ENCODE measurements around the gene TREX2. TPM values are rescaled to one million over a fixed set of nuclear protein-coding genes. Genes with fewer than 3 reads are reported as not detected.

Gene TREX2
- total and polyA plus RNA-seq, 7 experiments from 2014 or later, result 0.25 to 5.5 (median 2.8) TPM

DNA sequence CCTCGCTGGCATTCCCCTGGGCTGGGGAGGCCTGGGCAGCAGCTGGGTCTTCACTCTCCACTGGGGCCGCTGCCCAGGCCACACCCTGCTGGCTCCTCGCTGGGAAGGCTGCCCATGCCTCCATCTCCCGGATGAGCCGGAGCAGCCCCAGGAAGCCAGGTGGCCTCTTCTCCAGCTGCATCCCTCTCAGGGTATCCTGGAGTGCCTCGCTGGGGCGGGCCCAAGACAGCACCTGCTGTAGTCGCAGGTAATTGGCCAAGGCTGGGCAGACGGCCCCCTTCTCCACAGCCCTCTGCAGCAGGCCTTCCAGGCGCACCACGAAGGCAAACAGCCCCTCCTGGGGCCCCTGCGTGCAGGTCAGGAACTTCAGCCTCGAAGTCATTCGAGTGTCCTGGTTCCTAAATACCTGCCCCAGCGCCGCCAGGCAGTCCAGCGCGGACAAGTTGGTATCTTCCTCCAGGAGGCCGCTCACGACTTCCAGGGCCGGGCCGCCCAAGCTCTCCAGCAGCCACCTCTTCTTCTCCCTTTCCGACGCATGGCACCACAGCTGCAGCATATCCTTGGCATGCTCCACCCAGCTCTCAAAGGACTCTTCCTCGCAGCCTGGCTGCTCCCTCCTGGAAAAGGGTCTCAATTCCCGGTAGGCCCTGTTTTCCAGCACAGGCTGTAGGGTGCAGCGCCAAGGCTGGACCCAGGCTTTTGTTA is 48.4 kb downstream of the TREX2 start:
- intact Hi-C loops (cut with micrococcal nuclease), result no loop called here
- no peak overlapping the region for H3K4me3 Mint-ChIP-seq
- H3K4me1 ChIP-seq (ENCODE audit: control insufficient read depth in 2 of 2, insufficient read depth in 2 of 2, low read length in 2 of 2), result no peaks in the 10 kb centered on the region
- H3K36me3 ChIP-seq (ENCODE audit: control insufficient read depth in 2 of 3, insufficient read depth in 3 of 3, low read length in 3 of 3), result no peaks in the 10 kb centered on the region
- H3K27me3 Mint-ChIP-seq, result peaks cover 0 to 5% (median 0%) of the 10 kb centered on the region in 5 donors
- no peak overlapping the region for H3K27ac Mint-ChIP-seq
- H3K9me3 Mint-ChIP-seq, result no peaks in the 10 kb centered on the region
- POLR2A ChIA-PET, result no interaction called here
- H3K4me3 ChIP-seq (ENCODE audit: low read length), result no peak overlapping the region
- no peak for DNase-seq
- H3K27me3 ChIP-seq (ENCODE audit: control insufficient read depth in 2 of 2, insufficient read depth in 2 of 2, low read length in 2 of 2), result no peaks in the 10 kb centered on the region
- H3K9me3 ChIP-seq (ENCODE audit: control insufficient read depth in 2 of 3, low read length in 3 of 3), result no peaks in the 10 kb centered on the region
- H3K36me3 Mint-ChIP-seq, result no peaks in the 10 kb centered on the region
- CTCF ChIA-PET, result no interaction called here
- ATAC-seq, result no peak
- H3K4me1 Mint-ChIP-seq, result peaks cover 0 to 26% (median 0%) of the 10 kb centered on the region in 7 donors
- no peak overlapping the region for H3K27ac ChIP-seq (ENCODE audit: low read depth, low read length)

DNA sequence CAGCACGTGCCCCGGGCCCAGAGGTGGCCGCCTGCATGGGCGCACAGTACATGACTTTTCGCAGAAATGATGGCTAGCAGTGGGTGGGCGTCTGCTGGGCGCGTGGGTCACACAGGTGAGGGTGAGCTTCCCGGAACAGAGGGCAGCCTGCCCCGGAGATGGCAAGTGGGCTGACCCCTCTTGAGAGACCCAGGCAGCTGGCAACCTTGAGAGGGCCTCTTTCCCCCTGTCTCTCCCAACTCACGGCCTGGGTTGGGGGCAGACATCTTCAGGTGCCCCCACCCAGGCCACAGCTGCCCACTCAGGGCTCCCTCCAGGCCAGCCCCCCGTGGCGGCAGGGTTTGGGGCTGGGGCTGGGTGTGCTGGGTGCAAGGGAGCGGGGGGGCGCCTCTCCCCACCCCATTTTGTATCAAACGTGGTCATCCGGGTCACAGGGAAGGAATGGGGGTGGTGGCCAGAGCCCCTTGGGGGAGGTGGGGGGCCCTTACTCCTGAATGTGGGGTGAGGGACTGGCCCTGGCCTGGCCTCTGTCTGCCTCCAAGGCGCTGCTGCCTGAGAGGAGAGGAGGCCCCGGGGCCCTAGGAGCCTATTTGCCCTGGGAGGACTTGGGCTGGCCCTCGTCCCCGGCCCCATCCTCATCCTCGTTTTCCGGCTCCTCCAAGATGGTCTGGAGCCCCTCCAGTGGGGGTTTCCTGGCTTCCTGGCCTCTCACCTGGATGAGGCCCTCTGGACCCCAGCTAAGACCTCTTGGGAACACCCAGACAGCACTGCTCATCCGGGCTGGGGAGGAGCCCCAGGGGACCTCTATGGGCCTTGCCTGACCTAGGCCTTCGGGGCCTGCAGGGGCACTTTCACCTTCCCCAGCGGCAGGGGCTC is 49.3 kb downstream of the TREX2 start:
- Mint-ChIP-seq H3K9me3 (no peaks in the 10 kb centered on the region), H3K4me1 (peaks cover 0 to 26% (median 0%) of the 10 kb centered on the region in 7 donors), H3K36me3 (no peaks in the 10 kb centered on the region), H3K4me3 (no peak overlapping the region), H3K27me3 (no peaks in the 10 kb centered on the region), H3K27ac (peak overlapping the region in 1 of 9 donors; percentile 9)
- Histone ChIP-seq H3K9me3 (ENCODE audit: control insufficient read depth in 2 of 3, low read length in 3 of 3) (no peaks in the 10 kb centered on the region), H3K4me3 (ENCODE audit: low read length) (no peak overlapping the region), H3K27ac (ENCODE audit: low read depth, low read length) (no peak overlapping the region), H3K36me3 (ENCODE audit: control insufficient read depth in 2 of 3, insufficient read depth in 3 of 3, low read length in 3 of 3) (no peaks in the 10 kb centered on the region), H3K4me1 (ENCODE audit: control insufficient read depth in 2 of 2, insufficient read depth in 2 of 2, low read length in 2 of 2) (no peaks in the 10 kb centered on the region), H3K27me3 (ENCODE audit: control insufficient read depth in 2 of 2, insufficient read depth in 2 of 2, low read length in 2 of 2) (no peaks in the 10 kb centered on the region)
- DNase-seq (no peak), ATAC-seq (no peak)
- intact Hi-C loops (cut with micrococcal nuclease), result no loop called here
- ChIA-PET CTCF (no interaction called here), POLR2A (no interaction called here)

DNA sequence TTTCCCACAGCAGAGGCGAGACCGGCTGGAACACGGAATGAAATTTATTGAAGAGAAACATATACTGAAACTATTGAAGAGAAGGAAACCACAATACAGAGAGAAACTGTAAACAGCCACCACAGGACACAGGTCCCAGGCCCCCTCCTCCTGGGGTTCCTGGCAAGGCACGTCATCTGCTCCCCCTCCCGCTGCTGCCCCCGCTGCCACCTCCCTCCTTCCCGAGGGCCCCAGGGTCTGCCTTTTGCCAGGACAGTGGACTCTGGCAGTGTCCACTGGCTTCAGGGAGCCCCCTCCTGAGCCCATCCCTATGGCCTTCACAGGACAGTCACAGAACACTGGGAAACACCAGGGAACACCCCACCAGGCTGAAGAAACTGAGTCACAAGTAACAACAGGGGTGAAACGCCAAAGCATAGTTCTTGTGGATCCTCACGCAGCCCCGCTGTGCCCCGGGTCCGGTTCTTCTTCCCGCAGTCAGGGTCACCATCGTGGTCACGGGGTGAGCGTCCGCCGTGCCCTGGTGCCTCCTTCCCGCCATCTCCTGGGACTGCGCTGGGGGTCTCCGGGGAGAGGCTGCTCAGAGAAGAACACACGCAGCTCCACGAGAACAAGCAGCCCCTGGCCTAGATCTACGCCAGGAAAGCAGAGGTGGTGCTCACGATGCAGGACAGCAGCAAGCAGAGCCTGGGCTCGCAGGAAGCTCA is 50.1 kb downstream of the TREX2 start:
- ChIA-PET CTCF (no interaction called here), POLR2A (no interaction called here)
- Histone ChIP-seq H3K4me1 (ENCODE audit: control insufficient read depth in 2 of 2, insufficient read depth in 2 of 2, low read length in 2 of 2) (no peaks in the 10 kb centered on the region), H3K27me3 (ENCODE audit: control insufficient read depth in 2 of 2, insufficient read depth in 2 of 2, low read length in 2 of 2) (no peaks in the 10 kb centered on the region), H3K4me3 (ENCODE audit: low read length) (no peak overlapping the region), H3K9me3 (ENCODE audit: control insufficient read depth in 2 of 3, low read length in 3 of 3) (no peaks in the 10 kb centered on the region), H3K27ac (ENCODE audit: low read depth, low read length) (no peak overlapping the region), H3K36me3 (ENCODE audit: control insufficient read depth in 2 of 3, insufficient read depth in 3 of 3, low read length in 3 of 3) (no peaks in the 10 kb centered on the region)
- intact Hi-C loops (cut with micrococcal nuclease), result no loop called here
- Mint-ChIP-seq H3K27me3 (no peaks in the 10 kb centered on the region), H3K9me3 (no peaks in the 10 kb centered on the region), H3K4me3 (peak overlapping the region in 1 of 10 donors; percentile 57), H3K4me1 (peaks cover 0 to 26% (median 0%) of the 10 kb centered on the region in 7 donors), H3K27ac (peak overlapping the region in 1 of 9 donors; percentile 72), H3K36me3 (no peaks in the 10 kb centered on the region)
- ATAC-seq, result no peak
- DNase-seq, result no peak

DNA sequence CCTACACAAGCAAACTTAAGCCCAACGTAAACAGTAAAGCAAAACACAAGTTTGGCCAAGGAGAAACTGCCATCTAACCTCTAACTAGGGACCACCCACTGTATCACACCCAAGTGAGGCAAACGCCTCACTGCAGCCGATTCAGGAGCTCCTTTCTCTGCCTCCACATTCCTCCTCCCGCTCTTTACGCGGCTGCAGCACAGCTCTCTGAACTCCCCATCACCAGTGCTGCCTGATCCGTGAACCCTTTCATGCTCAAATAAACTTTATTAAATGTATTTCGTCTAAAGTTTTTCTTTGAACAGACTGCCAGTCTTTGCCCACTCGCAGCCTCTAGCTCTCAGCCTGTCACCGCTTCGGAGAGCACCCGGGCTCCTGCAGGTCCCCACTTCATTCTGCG is 51.2 kb downstream of the TREX2 start:
- Mint-ChIP-seq H3K27ac (peak overlapping the region in 2 of 9 donors; percentile 39 to 56), H3K36me3 (no peaks in the 10 kb centered on the region), H3K4me1 (peaks cover 0 to 24% (median 0%) of the 10 kb centered on the region in 7 donors), H3K4me3 (no peak overlapping the region), H3K27me3 (no peaks in the 10 kb centered on the region), H3K9me3 (no peaks in the 10 kb centered on the region)
- no peak for ATAC-seq
- Histone ChIP-seq H3K27me3 (ENCODE audit: control insufficient read depth in 2 of 2, insufficient read depth in 2 of 2, low read length in 2 of 2) (no peaks in the 10 kb centered on the region), H3K9me3 (ENCODE audit: control insufficient read depth in 2 of 3, low read length in 3 of 3) (no peaks in the 10 kb centered on the region), H3K4me1 (ENCODE audit: control insufficient read depth in 2 of 2, insufficient read depth in 2 of 2, low read length in 2 of 2) (no peaks in the 10 kb centered on the region), H3K4me3 (ENCODE audit: low read length) (no peak overlapping the region), H3K36me3 (ENCODE audit: control insufficient read depth in 2 of 3, insufficient read depth in 3 of 3, low read length in 3 of 3) (no peaks in the 10 kb centered on the region), H3K27ac (ENCODE audit: low read depth, low read length) (no peak overlapping the region)
- CTCF ChIA-PET, result no interaction called here
- no peak for DNase-seq
- intact Hi-C loops (cut with micrococcal nuclease), result no loop called here
- POLR2A ChIA-PET, result no interaction called here

Other genes starting within 250 kb of the TREX2 start
- gene PNMA6F, start 124.3 kb downstream of the TREX2 start, total RNA-seq, result not detected
- not detected for gene PNMA6F, start 124.3 kb downstream of the TREX2 start, polyA plus RNA-seq
- 10 to 100 TPM; 14.6 to 29.9 (median 18.5) TPM for gene ZNF275, start 111.9 kb downstream of the TREX2 start, total RNA-seq
- gene ZNF275, start 111.9 kb downstream of the TREX2 start, polyA plus RNA-seq, result 10 to 100 TPM in 1 of 2 donors, 1 to 10 TPM in 1; 6.2 to 11.1 TPM
- gene PNMA6E, start 44.7 kb downstream of the TREX2 start, total RNA-seq, result not detected
- gene PNMA6E, start 44.7 kb downstream of the TREX2 start, polyA plus RNA-seq, result not detected
- 1 to 10 TPM in 2 of 5 experiments, under 1 TPM in 3; 0.14 to 1.8 (median 0.24) TPM for gene ZFP92, start 34.6 kb downstream of the TREX2 start, total RNA-seq
- under 1 TPM; 0.07 to 0.20 TPM for gene ZFP92, start 34.6 kb downstream of the TREX2 start, polyA plus RNA-seq
- gene HAUS7, start 24.5 kb upstream of the TREX2 start, total RNA-seq, result 10 to 100 TPM; 23.2 to 44.8 (median 31.4) TPM
- gene HAUS7, start 24.5 kb upstream of the TREX2 start, polyA plus RNA-seq, result 10 to 100 TPM; 20.7 to 28.4 TPM
- gene BGN, start 48.9 kb upstream of the TREX2 start, total RNA-seq, result not detected
- gene BGN, start 48.9 kb upstream of the TREX2 start, polyA plus RNA-seq, result not detected
- not detected for gene ATP2B3, start 71.6 kb upstream of the TREX2 start, total RNA-seq
- not detected for gene ATP2B3, start 71.6 kb upstream of the TREX2 start, polyA plus RNA-seq
- gene CCNQ, start 153.1 kb upstream of the TREX2 start, total RNA-seq, result 10 to 100 TPM; 13.7 to 27.6 (median 21.0) TPM
- gene CCNQ, start 153.1 kb upstream of the TREX2 start, polyA plus RNA-seq, result 10 to 100 TPM; 33.9 to 42.0 TPM
- not detected for gene DUSP9, start 201.1 kb upstream of the TREX2 start, total RNA-seq
- not detected for gene DUSP9, start 201.1 kb upstream of the TREX2 start, polyA plus RNA-seq
- gene PNCK, start 227.8 kb upstream of the TREX2 start, total RNA-seq, result 1 to 10 TPM in 1 of 5 experiments, under 1 TPM in 2, not detected in 2; 0.35 to 1.1 (median 0.58) TPM
- gene PNCK, start 227.8 kb upstream of the TREX2 start, polyA plus RNA-seq, result not detected
- gene SLC6A8, start 241.9 kb upstream of the TREX2 start, total RNA-seq, result 1 to 10 TPM in 2 of 5 experiments, under 1 TPM in 3; 0.14 to 2.6 (median 0.84) TPM
- gene SLC6A8, start 241.9 kb upstream of the TREX2 start, polyA plus RNA-seq, result under 1 TPM in 1 of 2 donors, not detected in 1; 0.10 TPM

Data from naive thymus-derived CD4-positive, alpha-beta T cell (primary cell).